Activated T-cell treated with anti-CD3 and anti-CD28 coated beads, Interleukin-2, amount 50 U/mL, for 4 hours (primary cell): ENCODE data around the gene IL6R. TPM values are rescaled to one million over a fixed set of nuclear protein-coding genes. Genes with fewer than 3 reads are reported as not detected.

Source experiments
- ATAC-seq, 2 donors: fragments of 200-7000 bp; cut with Tn5 transposase; one replicate each; pipeline ENCODE4 v1.10.0; 2021
- DNase-seq: peaks from one replicate; pipeline ENCODE4 v3.0.0-alpha.2; 2020
- H3K27me3 Mint-ChIP-seq: one replicate; pipeline ENCODE4 v1.8.0; 2021; ENCODE audit warnings: low read depth, mixed read lengths
- H3K36me3 Mint-ChIP-seq: one replicate; pipeline ENCODE4 v1.8.0; 2022; ENCODE audit warnings: mixed read lengths; ENCODE audit not compliant: insufficient read depth
- H3K4me1 Mint-ChIP-seq: one replicate; pipeline ENCODE4 v1.8.0; 2021; ENCODE audit warnings: low read depth, mixed read lengths
- H3K4me3 Mint-ChIP-seq: one replicate; pipeline ENCODE4 v1.8.0; 2021; ENCODE audit warnings: mild to moderate bottlenecking, moderate library complexity, mixed read lengths
- H3K9me3 Mint-ChIP-seq: one replicate; pipeline ENCODE4 v1.8.0; 2021; ENCODE audit warnings: mixed read lengths
- total RNA-seq, 3 donors: library from RNA; stranded (reverse); gene quantifications; one replicate each; pipeline ENCODE4 v1.2.1, GENCODE V29; 2021

IL6R gene
- total RNA-seq, 3 donors from 2014 or later: 20.7 to 28.7 (median 24.1) TPM

DNA sequence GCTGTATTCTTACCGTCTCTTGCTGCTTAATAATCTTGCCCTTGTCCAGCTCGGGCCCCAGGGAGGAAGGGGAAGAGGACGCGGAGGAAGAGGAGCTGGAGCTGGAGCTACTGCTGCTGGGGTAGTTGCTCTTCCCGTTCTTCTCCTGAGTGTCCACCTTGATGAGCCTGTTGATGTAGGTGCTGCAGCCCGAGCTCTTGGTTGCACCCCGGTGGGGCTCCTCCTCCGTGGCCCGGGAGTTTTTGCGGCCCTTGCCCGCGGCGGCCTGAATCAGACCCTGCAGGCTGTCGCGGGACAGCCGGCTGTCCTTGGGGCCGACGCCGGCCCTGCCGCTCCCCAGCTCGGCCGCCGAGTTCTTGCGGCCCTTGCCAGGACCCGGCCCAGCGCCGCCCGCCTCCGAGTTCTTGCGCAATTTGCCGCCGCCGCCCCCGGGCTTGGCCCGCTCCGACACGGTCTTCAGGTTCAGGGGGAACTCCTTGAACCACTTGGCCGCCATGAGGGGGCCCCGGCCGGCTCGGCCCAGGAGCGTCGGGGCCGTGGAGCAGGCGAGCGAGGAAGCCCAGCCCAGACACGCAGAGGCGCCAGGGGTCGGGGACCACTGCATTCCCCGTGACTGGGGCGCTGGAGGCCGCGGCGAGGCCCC, 96.4 kb downstream of the IL6R start:
- DNase-seq (no peak), ATAC-seq (peak; percentile 14 to 16)
- Mint-ChIP-seq H3K9me3 (no peaks in the 10 kb centered on the region), H3K4me1 (peaks cover 12% of the 10 kb centered on the region), H3K4me3 (peak overlapping the region; percentile 37), H3K36me3 (no peaks in the 10 kb centered on the region), H3K27me3 (peaks cover 48% of the 10 kb centered on the region)

DNA sequence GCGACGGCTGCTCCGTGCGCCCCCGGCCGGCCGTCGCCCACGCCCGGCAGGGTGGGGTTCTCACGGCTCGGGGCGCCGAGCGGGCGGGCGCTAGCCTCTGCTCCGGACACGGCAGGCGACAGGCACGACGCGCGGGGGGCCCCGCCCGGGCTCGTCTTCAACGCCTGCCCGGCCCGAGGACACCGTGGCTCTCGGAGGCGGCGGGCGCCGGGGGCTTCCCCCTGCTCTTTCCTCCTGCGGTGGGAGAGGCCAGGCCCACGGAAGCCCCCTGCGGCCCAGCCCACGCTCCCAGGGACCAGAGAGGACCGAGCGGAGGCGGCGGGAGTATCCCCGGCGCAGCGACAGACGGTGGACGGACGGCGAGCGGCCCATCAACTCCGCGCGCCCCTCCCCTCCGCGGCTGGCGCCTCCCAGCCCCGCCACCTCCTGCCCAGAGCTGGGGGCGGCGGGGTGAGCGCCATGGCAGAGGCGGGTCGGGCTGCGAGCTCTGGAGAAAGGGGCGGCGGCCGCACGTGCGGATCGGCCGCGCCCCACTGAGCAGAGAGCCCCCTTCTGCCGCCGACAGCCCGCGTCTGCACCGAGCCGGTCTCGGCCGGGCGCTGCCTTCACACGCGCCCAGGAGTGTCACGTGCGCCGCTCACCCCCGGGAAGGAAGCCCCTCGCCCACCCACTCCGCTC, 97.1 kb downstream of the IL6R start, which contains the start of the genes SHE and TDRD10:
Gene SHE (minus strand): TSS at position 347 of the 678 bp plus-strand sequence. CDS start 386 bp downstream, outside the sequence.
Gene TDRD10 (plus strand): TSS at position 154 of the 678 bp plus-strand sequence. CDS start 4,685 bp downstream, outside the sequence.
- H3K4me1 Mint-ChIP-seq: peaks cover 6% of the 10 kb centered on the region
- DNase-seq (no peak), ATAC-seq (peak; percentile 52 to 54)
- H3K4me3 Mint-ChIP-seq: peak within 1 kb of the TSS; percentile 37
- H3K27me3 Mint-ChIP-seq: peaks cover 52% of the 10 kb centered on the region
- no peaks in the 10 kb centered on the region for H3K9me3 Mint-ChIP-seq
- H3K36me3 Mint-ChIP-seq: no peaks in the 10 kb centered on the region

DNA sequence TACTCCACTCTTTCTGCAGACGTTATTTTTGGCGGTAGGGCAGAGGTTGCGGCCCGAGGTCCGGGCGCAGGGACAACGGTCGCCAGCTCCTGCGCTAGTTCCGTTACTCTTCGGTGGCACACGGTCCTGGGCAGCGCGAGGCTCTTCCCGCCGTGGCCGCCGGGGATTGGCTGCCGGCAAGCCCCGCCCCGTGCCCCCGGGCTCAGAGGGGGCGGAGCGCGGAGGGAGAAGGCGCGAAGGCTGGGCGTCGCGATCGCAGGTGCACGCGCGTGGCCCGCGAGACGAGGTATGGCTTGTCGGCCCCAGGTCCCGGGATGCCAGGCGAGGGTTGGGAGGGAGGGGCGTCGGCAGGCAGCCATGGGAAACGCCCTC, 97.6 kb downstream of the IL6R start:
- H3K4me3 Mint-ChIP-seq: no peak overlapping the region
- no peak for DNase-seq

DNA sequence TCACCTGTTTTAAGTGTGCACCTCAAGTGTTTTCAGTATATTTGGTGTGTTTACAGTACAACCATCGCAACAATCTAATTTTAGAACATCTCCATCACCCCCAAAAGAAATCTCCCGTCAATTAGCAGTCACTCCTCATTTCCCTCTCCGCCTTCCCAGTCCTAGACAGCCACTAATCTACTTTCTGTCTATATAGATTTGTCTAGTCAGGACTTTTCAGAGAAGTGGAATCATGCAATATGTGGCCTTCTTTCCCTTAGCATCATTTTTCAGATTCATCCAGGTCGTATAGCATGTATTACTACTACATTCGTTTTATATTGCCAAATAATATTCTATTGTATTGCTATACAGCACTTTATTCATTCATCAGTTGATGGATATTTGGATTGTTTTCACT, 98.8 kb downstream of the IL6R start:
- no peaks in the 10 kb centered on the region for H3K9me3 Mint-ChIP-seq
- no peak overlapping the region for H3K4me3 Mint-ChIP-seq
- H3K4me1 Mint-ChIP-seq: peaks cover 4% of the 10 kb centered on the region
- no peak for ATAC-seq
- H3K36me3 Mint-ChIP-seq: no peaks in the 10 kb centered on the region
- H3K27me3 Mint-ChIP-seq: peaks cover 63% of the 10 kb centered on the region
- DNase-seq: no peak

More for the DNA sequence above, 97.6 kb downstream of the IL6R start:
- ATAC-seq: peak in 1 of 2 donors; percentile 16
- no peaks in the 10 kb centered on the region for H3K9me3 Mint-ChIP-seq
- H3K36me3 Mint-ChIP-seq: no peaks in the 10 kb centered on the region
- peaks cover 5% of the 10 kb centered on the region for H3K4me1 Mint-ChIP-seq
- peaks cover 57% of the 10 kb centered on the region for H3K27me3 Mint-ChIP-seq

GRCh38 chr1:154512760-154513159, 107.6 kb downstream of the IL6R start:
- Mint-ChIP-seq H3K4me3 (no peak overlapping the region), H3K4me1 (no peaks in the 10 kb centered on the region), H3K36me3 (no peaks in the 10 kb centered on the region), H3K9me3 (no peaks in the 10 kb centered on the region), H3K27me3 (peaks cover 25% of the 10 kb centered on the region)
- ATAC-seq: no peak
- no peak for DNase-seq

- ATAC-seq: no peak
- Mint-ChIP-seq H3K9me3 (no peaks in the 10 kb centered on the region), H3K4me3 (no peak overlapping the region), H3K4me1 (no peaks in the 10 kb centered on the region), H3K27me3 (peaks cover 17% of the 10 kb centered on the region), H3K36me3 (no peaks in the 10 kb centered on the region)
- no peak for DNase-seq
Measured at GRCh38 chr1:154514066-154514553, 109.0 kb downstream of the IL6R start.

GRCh38 chr1:154517661-154518060, 112.5 kb downstream of the IL6R start:
- no peak for ATAC-seq
- Mint-ChIP-seq H3K27me3 (peaks cover 13% of the 10 kb centered on the region), H3K4me1 (no peaks in the 10 kb centered on the region), H3K4me3 (no peak overlapping the region), H3K36me3 (no peaks in the 10 kb centered on the region), H3K9me3 (no peaks in the 10 kb centered on the region)
- DNase-seq: no peak

Other genes starting within 250 kb of the IL6R start
- 100 to 1,000 TPM; 788 to 834 (median 808) TPM for gene TPM3, start 213.2 kb upstream of the IL6R start, total RNA-seq
- not detected for gene CFAP141, start 199.0 kb upstream of the IL6R start, total RNA-seq
- gene UBAP2L, start 184.4 kb upstream of the IL6R start, total RNA-seq: 100 to 1,000 TPM; 299 to 328 (median 318) TPM
- 100 to 1,000 TPM; 131 to 178 (median 157) TPM for gene HAX1, start 132.7 kb upstream of the IL6R start, total RNA-seq
- not detected for gene AQP10, start 84.2 kb upstream of the IL6R start, total RNA-seq
- gene ATP8B2, start 79.8 kb upstream of the IL6R start, total RNA-seq: 10 to 100 TPM; 73.1 to 74.9 (median 73.4) TPM
- gene TDRD10, start 96.9 kb downstream of the IL6R start, total RNA-seq: not detected
- under 1 TPM; 0.03 to 0.14 (median 0.05) TPM for gene SHE, start 97.1 kb downstream of the IL6R start, total RNA-seq
- 100 to 1,000 TPM in 2 of 3 donors, 10 to 100 TPM in 1; 99.0 to 106 (median 103) TPM for gene UBE2Q1, start 153.3 kb downstream of the IL6R start, total RNA-seq
- under 1 TPM in 1 of 3 donors, not detected in 2; 0.14 TPM for gene CHRNB2, start 162.4 kb downstream of the IL6R start, total RNA-seq
- gene ADAR, start 202.8 kb downstream of the IL6R start, total RNA-seq: 100 to 1,000 TPM; 218 to 245 (median 245) TPM